Upper lobe of left lung (tissue), 4 donors: ENCODE results near the gene RDM1.

Experiments
- CTCF ChIP-seq, 6 experiments: fragments of 450-650 bp in 4 of 6; fragments of 200-600 bp in 2 of 6; sonication (generic) in 2 of 6; IDR thresholded peaks; one replicate each; pipeline ENCODE4 v1.5.1; 2016 to 2019; ENCODE audit warnings: antibody characterized with exemption in 6 of 6
- POLR2A ChIP-seq, 4 donors: fragments of 450-650 bp; IDR thresholded peaks; one replicate each; pipeline ENCODE4 v1.5.1; 2016 to 2017; ENCODE audit warnings: antibody characterized with exemption in 4 of 4, mild to moderate bottlenecking in 2 of 4

DNA sequence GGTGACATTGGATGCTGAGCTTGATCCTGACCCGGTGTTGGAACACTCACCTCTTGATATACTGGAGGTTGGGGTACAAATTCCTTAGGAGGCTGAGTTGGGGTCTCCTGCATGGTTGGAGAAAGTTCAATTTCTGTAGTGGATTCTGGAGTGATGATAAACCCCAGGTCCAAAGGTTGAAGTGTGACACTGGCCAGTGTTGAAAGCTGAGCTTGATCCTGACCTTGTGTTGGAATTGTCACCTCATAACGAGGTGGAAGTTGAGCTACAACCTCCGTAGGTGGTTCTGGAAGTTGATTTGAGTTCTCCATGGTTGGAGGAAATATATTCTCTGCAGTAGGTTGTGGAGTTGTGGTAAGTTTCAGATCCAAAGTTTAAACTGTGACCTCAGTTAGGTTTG lies 21.2 kb downstream of the RDM1 start:
- TF ChIP-seq CTCF (IDR thresholded peaks at IDR 0.05) (no peak), POLR2A (IDR thresholded peaks at IDR 0.05) (no peak)
